ENCODE measurements around the gene FECH.

FECH gene

DNA sequence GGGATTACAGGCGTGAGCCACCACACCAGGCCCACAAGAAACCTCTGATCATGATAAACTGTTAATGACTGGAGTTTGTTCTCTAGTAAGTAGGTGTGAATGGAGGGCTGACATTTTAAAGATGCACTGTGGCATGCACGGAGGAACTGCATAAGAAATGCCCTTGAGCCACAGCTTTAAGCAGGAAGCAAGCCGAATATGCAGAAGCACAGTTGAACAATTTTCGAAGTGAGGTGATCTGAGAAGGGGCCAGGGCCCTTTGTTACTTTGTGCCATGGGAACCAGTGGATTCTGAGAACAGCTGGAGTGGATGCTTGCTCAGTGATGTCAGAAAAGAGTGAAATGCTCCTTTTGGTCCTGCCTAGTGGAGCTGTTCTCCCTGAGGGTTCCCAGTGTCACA, 16.3 kb downstream of the FECH start:
- TF ChIP-seq, protein P1, sequence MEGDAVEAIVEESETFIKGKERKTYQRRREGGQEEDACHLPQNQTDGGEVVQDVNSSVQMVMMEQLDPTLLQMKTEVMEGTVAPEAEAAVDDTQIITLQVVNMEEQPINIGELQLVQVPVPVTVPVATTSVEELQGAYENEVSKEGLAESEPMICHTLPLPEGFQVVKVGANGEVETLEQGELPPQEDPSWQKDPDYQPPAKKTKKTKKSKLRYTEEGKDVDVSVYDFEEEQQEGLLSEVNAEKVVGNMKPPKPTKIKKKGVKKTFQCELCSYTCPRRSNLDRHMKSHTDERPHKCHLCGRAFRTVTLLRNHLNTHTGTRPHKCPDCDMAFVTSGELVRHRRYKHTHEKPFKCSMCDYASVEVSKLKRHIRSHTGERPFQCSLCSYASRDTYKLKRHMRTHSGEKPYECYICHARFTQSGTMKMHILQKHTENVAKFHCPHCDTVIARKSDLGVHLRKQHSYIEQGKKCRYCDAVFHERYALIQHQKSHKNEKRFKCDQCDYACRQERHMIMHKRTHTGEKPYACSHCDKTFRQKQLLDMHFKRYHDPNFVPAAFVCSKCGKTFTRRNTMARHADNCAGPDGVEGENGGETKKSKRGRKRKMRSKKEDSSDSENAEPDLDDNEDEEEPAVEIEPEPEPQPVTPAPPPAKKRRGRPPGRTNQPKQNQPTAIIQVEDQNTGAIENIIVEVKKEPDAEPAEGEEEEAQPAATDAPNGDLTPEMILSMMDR (IDR thresholded peaks at IDR 0.05; ENCODE audit: low read depth, low read length), result no peak
- H3K4me3 ChIP-seq (ENCODE audit: low read depth, low read length), result no peak overlapping the region
- no peak for DNase-seq (ENCODE audit: low read depth, low spot score)
- in situ Hi-C loops (cut with HindIII; ENCODE audit: low sequenced_read_pairs), result no loop called here

DNA sequence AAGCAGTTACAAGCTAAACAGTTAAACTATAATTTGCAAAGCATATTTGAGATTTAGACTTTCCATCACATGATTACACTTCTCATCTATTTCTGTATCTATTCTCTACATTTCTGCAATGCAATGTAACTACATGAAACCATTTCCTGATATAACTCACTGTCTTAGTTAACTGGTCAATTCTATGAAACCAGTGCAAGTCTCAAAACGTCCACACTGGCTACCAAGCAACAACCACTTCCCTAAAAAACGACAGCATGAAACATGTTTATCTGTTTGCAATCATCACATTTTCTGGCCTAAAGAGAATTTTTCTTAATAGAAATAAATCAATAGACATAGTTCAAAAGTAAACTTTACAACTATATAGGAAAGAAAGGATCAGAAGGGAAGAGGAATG, 17.4 kb downstream of the FECH start:
- no peak for DNase-seq (ENCODE audit: low read depth, low spot score)
- H3K4me3 ChIP-seq (ENCODE audit: low read depth, low read length), result no peak overlapping the region
- in situ Hi-C loops (cut with HindIII; ENCODE audit: low sequenced_read_pairs), result no loop called here
- TF ChIP-seq, protein P1 (IDR thresholded peaks at IDR 0.05; ENCODE audit: low read depth, low read length), result no peak

DNA sequence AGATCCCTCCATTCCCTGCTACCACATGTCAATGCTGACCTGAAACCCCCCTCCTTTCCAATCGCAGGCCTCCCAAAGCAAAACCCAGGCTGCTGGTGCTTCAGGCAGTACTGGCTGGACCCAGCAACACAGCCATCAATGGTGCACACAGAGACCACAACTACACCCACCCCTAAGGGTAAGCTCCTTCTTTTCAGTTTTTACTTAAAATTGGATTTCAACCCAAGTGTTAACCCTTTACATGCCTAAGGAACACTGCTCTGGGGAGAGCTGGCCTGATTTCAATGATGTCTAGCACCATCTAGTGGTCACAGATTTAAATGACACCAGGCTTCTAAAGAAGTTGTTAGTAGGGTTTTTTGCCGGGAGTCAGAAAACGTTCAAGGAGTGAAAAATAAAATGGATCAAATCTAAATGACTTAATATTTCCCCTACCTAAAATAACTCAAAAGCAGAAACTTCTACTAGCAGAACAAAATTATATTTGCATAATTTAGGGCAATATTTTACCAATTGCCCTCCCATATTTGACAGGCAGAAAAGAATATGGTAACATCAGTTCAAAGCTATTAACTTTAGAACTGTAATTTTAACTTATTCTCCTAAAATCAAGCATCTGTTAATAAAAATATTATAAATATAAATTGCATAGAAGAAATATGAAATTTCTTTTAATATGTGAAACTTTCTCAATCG, 24.6 kb downstream of the FECH start:
- in situ Hi-C loops (cut with HindIII; ENCODE audit: low sequenced_read_pairs), result no loop called here
- TF ChIP-seq, protein P1 (IDR thresholded peaks at IDR 0.05; ENCODE audit: low read depth, low read length), result peak; percentile 72
- peak; percentile 55 for DNase-seq (ENCODE audit: low read depth, low spot score)
- no peak overlapping the region for H3K4me3 ChIP-seq (ENCODE audit: low read depth, low read length)

DNA sequence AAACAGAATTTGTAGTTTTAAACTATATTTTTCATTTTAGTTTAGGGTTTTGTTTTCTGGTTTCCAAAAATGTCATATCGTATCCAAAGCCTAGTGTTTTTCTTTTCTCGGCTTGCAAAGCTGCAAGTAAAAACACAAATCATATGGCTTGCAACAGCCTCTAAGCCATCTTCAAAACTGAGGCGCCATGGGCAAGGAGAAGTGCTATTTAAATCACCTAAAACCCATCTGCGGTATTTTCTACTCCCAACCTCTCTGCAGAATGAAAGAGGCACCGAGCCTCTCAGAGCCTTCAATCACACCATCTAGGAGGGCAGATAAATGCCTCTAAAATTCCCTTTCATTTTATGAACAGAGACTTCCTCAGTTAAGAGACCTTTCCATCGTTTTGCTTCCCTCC, 25.2 kb downstream of the FECH start:
- DNase-seq (ENCODE audit: low read depth, low spot score), result no peak
- in situ Hi-C loops (cut with HindIII; ENCODE audit: low sequenced_read_pairs), result no loop called here
- TF ChIP-seq, protein P1 (IDR thresholded peaks at IDR 0.05; ENCODE audit: low read depth, low read length), result no peak
- no peak overlapping the region for H3K4me3 ChIP-seq (ENCODE audit: low read depth, low read length)

DNA sequence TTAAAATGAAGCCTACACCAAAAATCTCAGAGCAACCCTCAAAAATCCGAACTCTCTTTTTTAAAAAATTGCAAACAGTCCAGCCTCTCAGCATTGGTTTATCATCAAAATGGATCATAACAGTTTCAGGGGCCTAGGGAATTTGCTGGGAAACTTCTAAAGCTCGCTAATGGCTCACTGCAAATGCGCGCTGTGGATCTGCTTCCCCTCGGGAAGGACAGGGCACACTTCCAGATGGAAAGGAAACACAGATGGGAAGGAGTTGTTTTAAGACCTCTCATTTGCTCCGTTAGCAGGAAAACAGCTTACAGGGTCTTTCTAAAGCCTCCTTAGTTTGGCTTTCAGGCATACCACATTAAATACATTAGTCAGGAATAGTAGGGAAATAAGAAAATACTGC, 27.2 kb downstream of the FECH start:
- H3K4me3 ChIP-seq (ENCODE audit: low read depth, low read length), result no peak overlapping the region
- no peak for DNase-seq (ENCODE audit: low read depth, low spot score)
- in situ Hi-C loops (cut with HindIII; ENCODE audit: low sequenced_read_pairs), result no loop called here
- TF ChIP-seq, protein P1 (IDR thresholded peaks at IDR 0.05; ENCODE audit: low read depth, low read length), result no peak

DNA sequence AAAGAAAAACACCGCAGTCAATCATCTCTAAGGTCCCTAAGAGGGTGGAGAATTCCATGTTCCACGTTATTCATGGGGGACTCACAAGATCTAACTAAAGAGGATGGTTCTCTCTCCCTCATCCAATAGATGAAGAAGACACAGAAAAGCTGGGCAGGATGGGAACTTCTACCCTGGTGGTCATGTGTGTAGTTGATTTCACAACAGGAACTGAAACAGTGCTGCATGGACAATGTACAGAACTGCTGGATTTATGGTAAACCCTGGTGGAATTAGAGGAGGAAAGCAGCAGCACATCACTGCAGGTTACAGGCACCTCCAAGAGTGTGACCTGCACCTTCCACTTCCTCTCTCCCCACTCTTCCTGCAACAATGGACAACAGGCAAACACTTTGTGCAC, 31.4 kb downstream of the FECH start:
- in situ Hi-C loops (cut with HindIII; ENCODE audit: low sequenced_read_pairs), result no loop called here
- H3K4me3 ChIP-seq (ENCODE audit: low read depth, low read length), result no peak overlapping the region
- TF ChIP-seq, protein P1 (IDR thresholded peaks at IDR 0.05; ENCODE audit: low read depth, low read length), result no peak
- DNase-seq (ENCODE audit: low read depth, low spot score), result no peak
